Inflammatory macrophage treated with lipopolysaccharide for 4 hours (primary cell): ENCODE data around the gene NKPD1.

ENCODE experiments used
- DNase-seq: peaks from one replicate; pipeline ENCODE4 v3.0.0-alpha.2; 2020

NKPD1 gene, protein sequence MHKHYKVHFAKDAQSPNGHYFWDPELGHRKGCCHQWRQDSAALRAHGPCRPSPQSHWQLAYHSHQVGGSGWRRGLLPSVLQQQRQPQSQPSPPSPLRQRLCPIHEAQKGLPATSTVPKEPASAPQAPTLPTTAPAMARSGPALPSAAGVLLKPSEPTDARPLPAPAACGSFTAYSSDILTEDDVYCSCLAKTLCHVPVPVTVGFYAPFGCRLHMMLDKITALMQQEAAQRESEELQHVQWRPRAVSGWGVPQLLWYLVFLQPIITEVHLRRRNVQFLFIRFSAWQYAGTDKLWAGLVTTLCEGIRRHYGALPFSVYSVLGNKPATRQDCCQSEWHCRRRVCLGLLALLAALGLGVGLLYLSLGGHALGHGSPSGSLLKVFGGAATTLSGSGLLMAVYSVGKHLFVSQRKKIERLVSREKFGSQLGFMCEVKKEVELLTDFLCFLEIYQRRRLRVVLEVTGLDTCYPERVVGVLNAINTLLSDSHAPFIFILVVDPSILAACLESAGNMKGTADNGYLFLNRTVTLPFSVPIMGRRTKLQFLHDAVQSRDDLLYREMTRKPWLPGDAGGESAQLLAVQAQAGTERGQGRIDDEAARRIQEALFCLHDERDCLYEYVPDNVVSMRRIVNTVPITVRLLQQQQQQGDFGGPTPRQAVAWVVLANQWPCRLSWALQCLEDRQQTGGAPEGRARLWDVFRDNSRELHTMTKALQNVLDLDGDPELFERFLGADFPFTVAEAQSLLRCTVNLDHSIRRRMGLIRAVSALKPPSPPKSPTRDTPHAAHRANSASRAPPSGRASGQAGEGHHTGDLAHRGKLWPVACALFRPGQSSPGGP

DNA sequence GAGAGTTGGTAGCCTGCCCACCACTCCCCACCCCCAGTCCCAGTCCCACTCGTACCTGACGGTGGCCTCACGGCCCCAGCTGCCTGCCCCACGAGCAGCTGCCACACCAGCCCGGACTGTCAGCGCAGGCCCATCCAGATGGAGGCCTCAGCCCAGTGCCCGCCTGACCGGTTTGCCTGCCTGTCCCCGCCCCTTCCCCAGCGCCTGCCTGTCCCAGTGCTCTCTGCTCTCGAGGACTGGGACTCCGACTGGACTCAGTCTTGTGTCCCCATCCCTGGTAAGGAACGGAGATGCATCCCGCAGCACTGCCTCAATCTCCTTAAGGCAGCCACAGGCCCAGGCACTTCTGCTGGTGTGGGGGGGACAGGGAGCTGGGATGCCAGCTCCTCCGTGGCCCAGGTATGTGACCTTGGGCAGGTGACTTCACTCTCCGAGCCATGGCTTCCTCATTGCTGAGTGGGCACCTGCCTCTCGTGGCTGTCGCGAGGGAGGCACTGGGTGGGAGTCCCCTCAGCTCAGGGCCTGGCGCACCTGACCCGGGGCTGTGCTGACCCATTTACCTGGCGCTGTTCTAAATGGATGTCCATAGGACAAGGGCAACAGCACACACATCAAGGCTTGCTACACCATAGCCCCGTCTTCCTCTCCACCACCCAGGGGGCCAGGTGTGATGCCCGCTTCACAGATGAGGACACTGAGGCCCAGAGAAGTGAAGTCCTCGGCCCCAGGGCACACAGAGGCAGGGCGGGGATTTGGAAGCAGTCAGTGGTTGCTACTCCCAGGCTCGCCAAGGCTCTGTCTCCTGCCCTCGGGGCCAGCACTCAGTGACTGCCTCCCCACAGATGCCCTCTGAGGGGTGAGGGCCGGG is at the start of gene NKPD1:
NKPD1 (minus strand) TSS at position 113 of the 868 bp plus-strand sequence. CDS start 832 bp downstream, outside the sequence.
- DNase-seq: no peak

DNA sequence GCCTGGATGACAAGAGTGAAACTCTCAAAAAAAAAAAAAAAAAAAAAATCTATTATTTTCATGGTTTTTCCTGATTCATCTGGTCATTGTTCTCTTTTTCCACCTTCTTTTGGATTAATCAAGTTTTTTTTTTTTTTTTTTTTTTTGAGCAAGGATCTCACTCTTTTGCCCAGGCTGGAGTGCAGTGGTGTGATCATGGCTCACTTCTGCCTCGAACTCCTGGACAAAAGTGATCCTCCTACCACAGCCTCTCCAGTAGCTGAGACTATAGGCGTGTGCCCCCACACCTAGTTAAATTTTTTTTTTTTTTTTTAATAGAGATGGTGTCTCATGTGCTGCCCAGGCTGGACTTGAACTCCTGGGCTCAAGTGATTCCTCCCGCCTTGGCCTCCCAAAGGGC is 45.5 kb upstream of the NKPD1 start:
- DNase-seq: no peak

DNA sequence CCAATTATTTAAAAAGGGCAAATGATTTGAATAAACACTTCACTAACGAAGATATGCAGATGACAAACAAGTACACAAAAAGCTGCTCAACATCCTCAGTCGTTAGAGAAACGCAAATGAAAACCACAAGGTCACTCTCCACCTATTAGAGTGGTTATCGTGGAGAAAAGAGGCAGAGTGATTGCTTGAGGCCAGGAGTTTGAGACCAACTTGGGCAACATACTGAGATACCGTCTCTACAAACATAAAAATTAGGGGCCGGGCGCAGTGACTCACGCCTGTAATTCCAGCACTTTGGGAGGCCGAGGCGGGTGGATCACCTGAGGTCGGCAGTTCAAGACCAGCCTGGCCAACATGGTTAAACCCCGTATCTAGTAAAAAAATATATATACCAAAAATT is 45.0 kb upstream of the NKPD1 start:
- no peak for DNase-seq

DNA sequence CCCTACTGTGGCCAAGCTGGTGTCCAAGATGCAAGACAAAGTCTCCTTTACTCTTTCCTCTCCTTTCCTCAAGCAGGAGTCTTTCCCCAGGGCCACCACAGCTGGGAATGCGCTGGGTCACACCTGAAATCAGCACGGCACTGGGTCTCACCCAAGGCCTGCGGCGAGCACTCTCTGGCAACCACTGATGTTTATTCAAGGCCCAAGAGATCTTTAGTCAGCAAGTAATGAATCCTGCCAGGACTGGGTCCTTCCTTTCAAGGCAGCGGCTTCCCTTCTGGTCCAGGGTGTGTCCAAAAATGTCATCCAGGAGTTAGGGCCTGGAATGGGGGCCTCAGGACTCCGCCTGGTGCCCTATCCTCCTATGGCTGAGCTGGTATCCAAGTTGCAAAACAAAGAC is 41.9 kb upstream of the NKPD1 start:
- DNase-seq: no peak

DNA sequence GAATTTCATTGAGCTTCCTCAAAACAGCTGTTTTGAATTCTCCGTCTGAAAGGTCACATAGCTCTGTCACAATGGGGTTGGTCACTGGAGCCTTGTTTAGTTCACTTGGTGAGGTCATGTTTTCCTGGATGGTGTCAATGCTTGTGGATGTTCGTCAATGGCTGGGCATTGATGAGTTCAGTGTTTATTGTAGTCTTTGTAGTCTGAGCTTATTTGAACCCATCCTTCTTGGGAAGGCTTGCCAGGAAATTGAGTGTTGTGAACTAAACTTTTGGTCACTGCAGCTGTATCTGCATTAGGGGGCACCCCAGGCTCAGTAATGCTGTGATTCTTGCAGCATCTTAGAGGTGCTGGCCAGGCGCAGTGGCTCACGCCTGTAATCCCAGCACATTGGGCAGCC is 39.8 kb upstream of the NKPD1 start:
- DNase-seq: peak; percentile 33

DNA sequence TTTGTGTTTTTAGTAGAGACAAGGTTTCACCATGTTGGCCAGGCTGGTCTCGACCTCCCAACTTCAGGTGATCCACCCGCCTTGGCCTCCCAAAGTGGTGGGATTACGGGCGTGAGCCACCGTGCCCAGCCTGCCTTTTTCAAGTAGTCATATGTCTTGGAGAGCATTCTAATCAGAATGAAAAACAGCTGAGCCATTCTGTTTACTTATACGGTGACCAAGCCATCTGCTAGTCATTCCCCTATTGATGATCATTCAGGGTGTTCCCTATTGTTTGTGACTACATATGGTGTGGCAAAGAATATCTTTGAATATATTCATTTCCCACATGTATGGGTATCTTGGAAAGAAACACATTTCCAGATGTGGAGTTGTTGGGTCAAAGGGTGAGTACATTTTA is 35.0 kb upstream of the NKPD1 start:
- no peak for DNase-seq

DNA sequence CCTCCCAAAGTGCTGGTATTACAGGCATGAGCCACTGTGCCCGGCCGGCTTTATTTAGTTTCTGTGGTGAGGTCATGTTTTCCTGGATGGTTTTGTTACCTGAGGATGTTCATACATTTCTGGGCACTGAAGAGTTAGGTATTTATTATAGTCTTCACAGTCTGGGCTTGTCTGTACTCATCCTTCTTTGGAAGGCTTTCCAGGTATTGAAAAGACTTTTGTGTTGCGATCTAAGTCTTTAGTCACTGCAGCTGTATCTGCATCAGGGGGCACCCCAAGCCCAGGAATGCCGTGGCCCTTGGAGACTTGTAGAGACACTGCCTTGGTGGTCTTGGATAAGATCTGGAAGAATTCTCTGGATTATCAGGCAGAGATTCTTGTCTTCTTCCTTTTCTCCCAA is 30.6 kb upstream of the NKPD1 start:
- DNase-seq: no peak

DNA sequence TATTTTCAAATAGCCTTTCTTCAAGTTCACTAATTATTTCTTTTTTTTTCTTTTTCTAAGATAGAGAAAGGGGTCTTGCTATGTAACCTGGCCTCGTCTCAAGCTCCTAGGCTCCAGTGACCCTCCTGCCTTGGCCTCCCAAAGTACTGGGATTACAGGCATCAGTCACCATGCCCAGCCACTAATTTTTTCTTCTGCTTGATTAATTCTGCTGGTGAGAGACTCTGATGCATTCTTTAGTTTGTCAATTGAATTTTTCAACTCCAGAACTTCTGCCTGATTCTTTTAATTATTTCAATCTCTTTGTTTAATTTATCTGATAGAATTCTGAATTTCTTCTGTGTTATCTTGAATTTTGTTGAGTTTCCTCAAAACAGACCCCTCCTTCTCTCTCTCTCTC is 29.2 kb upstream of the NKPD1 start:
- no peak for DNase-seq

DNA sequence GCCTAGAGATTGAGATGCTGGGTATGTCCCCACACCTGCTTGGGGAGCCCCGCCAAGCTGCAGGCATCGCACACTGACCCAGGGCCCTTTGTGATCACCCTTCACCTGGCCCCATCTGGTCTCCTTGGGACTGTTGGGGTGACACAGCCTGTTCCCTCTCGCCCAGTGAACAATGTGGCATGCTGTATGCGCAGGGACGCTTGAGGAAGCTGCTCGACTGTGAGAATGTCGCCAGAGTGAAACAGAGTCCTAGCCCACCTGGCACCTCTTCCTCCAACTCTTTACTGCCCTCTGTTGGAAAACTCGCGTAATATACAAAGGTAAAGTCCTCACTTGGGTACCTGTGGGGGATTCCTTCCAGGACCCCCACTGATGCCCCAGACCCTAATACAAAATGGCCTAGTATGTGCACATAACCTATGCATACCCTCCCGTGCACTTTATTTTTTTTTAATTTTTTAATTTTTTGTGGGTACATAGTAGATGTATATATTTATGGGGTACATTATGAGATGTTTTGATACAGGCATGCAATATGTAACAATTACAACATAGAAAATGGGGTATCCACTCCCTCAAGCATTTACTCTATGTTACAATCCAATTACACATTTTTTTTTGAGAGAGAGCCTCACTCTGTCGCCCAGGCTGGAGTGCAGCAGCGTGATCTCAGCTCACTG is 26.8 kb upstream of the NKPD1 start:
- peak; percentile 14 for DNase-seq

DNA sequence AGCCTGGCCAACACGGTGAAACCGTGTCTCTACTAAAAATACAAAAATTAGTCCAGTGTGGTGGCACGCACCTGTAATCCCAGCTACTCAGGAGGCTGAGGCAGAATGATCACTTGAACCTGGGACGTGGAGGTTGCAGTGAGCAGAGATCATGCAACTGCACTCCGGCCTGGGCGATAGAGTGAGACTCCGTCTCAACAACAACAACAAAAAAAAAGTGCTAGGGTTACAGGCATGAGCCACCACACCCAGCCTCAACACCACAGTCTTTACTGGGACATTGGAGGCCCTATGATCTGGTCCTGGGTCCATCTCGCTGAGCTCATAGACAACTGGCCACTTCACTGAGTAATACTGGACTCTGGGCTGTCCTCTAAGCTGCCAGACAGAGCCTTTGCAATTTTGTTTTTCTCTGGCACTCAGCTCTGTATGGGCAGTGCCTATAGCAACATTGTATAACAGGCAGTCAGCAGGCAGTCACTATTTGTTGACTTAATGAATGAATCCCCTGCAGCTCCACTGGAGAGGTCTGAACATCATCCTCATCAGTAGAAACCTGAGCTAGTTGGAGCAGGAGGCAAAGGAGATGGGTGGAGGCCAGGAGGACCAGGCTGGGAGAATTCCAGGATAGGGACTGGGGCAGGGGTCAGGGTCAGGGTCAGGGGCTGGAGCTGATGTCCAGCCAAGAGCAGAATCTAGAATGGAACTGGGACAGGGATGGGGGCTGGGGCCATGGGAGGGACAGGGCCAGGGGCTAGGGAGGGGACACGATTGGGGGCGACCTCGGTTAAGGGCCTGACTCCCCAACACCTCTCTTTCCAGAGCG is 25.9 kb upstream of the NKPD1 start:
- DNase-seq: no peak

DNA sequence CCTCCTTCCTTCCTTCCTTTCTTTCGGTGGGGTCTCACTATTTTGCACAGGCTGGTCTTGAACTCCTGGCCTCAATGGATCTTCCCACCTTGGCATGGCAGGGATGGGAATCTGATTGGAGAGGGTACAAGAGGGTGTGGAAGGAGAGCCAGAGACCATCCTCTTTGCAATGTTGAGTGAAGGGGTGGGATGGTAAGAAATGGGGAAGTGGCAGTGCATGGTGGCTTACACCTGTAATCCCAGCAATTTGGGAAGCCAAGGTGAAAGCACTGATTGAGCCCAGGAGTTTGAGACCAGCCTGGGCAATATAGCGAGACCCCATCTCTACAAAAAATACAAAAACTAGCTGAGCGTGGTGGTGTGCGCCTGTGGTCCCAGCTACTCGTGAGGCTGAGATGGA is 23.3 kb upstream of the NKPD1 start:
- DNase-seq: no peak

DNA sequence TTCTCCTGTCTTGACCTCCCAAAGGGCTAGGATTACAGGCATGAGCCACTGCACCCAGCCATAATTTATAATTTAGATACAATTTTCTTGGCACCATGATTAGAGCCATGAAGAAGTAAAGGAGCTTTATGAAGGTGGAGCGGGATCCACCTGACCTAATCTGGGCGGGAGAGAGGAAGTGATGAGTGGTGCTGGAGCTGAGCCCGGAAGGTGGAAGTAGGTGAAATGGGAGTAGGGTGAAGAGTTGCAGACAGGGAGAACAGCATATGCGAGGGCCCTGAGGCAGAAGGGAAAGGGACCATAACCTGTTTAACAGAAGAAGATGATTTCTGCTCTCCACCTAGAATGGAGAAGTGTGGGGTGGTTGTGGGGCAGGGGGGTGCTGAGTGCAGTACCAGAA is 22.0 kb upstream of the NKPD1 start:
- DNase-seq: no peak

DNA sequence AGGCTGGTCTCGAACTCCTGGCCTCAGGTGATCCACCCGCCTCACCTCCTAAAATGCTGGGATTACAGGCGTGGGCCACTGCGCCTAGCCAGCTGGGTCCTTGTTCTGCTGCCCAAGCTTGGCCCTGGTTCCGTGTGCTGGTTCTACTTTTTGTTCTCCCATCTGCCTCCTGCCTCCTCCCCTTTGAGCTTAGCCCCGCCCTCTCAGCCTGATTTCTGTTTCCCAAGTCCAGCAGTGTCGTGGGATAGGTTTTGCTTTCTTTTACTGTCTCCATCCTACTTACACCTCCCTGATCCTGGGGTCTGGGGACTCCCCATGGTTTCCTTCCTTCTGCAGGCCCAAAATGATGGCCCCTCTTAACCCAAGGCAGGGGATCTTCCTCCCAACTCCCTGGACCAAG is 20.2 kb upstream of the NKPD1 start:
- peak; percentile 88 for DNase-seq

DNA sequence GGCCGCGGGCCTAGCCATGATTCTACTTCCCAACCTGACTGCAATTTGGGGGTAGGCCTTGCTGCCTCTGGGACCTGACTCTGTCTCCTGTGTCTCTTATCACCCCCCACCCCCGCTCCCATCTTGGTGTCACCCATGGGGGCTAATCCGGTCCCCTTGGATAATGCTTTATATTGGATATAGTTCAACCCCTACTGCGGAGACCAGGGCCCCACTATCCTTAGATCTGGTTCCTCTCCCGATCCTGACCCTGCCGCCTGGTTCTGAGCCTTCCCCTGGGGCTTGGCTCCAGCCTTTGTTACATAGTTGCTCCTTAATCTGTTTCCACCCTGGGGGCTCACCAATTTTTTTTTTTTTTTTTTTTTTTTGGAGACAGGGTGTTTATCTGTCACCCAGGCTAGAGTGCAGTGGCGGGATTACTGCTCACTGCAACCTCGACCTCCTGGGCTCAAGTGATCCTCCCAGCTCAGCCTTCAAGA is 19.1 kb upstream of the NKPD1 start:
- DNase-seq: no peak

DNA sequence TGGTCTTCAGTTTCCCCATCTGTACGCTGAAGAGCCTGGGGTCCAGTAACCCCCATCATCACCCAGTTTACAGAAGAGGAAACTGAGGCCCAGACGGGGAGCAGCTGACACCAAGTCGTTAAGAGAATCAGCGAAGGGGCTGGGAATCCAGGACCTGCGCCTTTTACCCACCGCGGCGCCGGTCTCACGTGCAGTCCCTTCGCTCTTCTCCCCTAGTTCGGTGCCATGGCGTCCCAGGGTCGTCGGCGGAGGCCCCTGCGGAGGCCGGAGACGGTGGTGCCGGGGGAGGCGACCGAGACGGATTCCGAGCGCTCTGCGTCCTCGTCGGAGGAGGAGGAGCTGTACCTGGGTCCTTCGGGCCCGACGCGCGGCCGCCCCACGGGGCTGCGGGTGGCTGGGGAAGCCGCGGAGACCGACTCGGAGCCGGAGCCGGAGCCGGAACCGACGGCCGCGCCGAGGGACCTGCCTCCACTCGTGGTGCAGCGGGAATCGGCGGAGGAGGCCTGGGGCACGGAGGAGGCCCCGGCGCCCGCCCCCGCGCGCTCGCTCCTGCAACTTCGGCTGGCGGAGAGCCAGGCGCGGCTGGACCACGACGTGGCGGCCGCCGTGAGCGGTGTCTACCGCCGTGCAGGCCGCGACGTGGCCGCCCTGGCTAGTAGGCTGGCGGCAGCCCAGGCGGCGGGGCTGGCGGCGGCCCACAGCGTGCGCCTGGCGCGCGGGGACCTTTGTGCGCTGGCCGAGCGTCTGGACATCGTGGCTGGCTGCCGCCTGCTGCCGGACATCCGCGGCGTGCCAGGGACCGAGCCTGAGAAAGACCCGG is 18.5 kb upstream of the NKPD1 start:
- DNase-seq: peak; percentile 49

DNA sequence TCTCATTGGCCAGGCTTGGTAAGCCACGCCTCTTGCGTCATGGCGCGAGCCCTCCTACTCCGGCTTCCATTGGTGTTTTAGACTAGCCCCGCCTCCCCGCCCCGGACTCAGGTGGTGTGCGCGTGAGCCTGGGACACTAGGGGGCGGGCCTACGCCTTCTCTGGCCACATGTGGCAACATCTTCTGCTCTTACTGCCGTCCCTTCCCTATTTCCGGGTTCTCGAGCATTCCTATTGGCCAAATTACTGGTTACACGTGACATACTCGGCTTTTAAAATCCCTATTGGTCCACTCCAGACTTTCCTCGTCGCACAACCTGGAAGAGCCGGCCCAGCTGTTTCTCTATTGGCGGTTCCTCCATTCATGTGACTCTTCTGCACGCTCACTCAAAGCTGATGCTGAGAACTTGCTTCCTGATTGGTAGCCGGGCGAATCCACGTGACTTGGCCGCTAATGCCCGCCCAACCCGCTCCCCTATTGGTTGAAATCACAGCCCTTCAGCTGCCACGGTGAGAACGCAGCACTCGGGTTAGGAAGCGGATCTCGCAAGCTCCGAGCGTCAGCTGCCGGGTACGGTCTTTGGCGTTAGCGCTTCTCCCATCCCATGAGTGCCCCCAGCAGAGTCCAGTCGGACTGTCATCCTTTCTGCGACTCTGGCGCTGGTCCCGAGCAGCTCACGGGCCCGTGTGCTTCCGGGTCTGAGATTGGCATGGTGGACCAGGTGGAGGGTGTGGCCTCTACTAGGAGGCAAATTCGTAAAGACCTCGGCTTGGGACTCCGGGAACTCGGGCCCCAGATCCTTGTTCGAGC is 17.7 kb upstream of the NKPD1 start, which contains the start of gene BLOC1S3:
BLOC1S3 (plus strand) TSS at position 523 of the 810 bp plus-strand sequence. CDS start 513 bp downstream, outside the sequence.
- peak; percentile 100 for DNase-seq

DNA sequence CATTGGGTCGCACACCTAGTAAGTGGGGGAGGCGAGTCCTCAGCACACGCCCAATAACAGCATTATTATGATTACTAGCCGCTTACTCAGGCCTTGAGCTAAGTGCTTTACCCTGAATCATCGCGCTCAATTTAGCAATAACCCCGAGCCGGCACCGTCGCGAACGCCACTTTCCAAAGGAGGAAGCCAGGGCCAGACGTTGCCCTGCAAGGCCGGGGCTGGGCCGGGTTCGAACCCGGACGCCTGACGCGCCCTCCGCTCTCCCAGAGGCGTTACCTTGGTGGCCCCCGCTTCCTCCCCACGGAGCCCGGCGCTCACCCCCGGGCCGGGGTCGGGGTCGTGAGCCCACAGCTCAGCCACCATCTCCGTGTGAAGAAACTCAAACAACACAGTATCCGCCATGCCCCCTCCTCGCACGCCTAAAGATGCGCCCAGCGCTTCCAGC is 17.1 kb upstream of the NKPD1 start, which contains the start of gene TRAPPC6A:
TRAPPC6A (minus strand) TSS at position 421 of the 445 bp plus-strand sequence; CDS start at position 402, 19 bp downstream.
- peak; percentile 95 for DNase-seq

DNA sequence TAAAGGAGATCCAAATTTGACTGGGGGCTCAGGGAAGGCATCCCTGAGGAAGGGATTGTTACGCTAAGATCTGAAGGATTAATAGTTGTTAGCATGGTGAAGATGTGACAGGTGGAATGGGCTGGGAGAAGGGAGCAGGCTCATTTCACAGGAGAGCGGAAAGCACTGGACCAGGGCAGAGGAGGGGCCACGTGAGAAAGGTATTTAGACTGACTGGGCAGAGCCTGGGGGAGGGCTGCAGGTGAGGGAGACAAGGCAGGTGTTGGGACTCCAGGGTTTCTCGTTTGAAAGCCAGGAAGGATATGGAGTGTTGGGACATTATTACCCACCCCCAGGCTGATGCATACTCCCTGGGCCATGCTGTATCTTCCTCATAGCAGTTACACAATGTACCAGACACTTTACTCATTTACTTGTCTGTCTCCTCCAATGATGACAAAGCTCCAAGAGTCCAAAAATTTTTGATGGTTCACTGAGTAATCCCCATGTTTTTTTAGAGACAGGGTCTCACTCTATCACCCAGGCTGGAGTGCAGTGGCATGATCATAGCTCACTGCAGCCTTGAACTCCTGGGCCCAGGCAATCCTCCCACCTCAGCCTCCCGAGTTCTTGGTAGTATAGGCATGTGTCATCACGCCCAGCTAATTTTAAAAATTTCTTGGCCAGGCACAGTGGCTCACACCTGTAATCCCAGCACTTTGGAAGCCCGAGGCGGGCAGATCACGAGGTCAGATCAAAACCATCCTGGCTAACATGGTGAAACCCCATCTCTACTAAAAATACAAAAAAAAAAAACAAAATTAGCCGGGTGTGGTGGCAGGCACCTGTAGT is 14.9 kb upstream of the NKPD1 start:
- DNase-seq: peak; percentile 81
